Trophoblast cell (in vitro differentiated cells and primary cell): ENCODE data around the gene MBTPS1.

Experiments
- DNase-seq, 2 donors: peaks; one replicate each; pipeline ENCODE4 v3.0.0-alpha.2; 2016
- H2AFZ ChIP-seq: 2 replicates; pipeline ENCODE4 v1.6.1; 2013; ENCODE audit warnings: low read length, moderate library complexity, mild to moderate bottlenecking; ENCODE audit not compliant: insufficient read depth, poor library complexity
- H2AK5ac ChIP-seq: 2 replicates; pipeline ENCODE4 v1.6.1; 2013; ENCODE audit warnings: mild to moderate bottlenecking, low read length
- H2BK120ac ChIP-seq: 2 replicates; pipeline ENCODE4 v1.6.1; 2013; ENCODE audit warnings: low read length, mild to moderate bottlenecking, moderate library complexity; ENCODE audit not compliant: insufficient read depth, poor library complexity
- H2BK12ac ChIP-seq: 2 replicates; pipeline ENCODE4 v1.6.1; 2013; ENCODE audit warnings: mild to moderate bottlenecking, low read length, moderate library complexity
- H2BK5ac ChIP-seq: 2 replicates; pipeline ENCODE4 v1.6.1; 2013; ENCODE audit warnings: low read length, low read depth, moderate library complexity, mild to moderate bottlenecking; ENCODE audit not compliant: poor library complexity
- H3K14ac ChIP-seq: 2 replicates; pipeline ENCODE4 v1.6.1; 2013; ENCODE audit warnings: mild to moderate bottlenecking, low read length
- H3K18ac ChIP-seq: 2 replicates; pipeline ENCODE4 v1.6.1; 2013; ENCODE audit warnings: mild to moderate bottlenecking, low read length
- H3K23ac ChIP-seq: 2 replicates; pipeline ENCODE4 v1.6.1; 2013; ENCODE audit warnings: low read length
- H3K27ac ChIP-seq: 2 replicates; pipeline ENCODE4 v1.5.1; 2013; ENCODE audit warnings: low read depth, mild to moderate bottlenecking, inconsistent platforms, low read length, moderate library complexity
- H3K27me3 ChIP-seq: 2 replicates; pipeline ENCODE4 v1.6.1; 2013; ENCODE audit warnings: inconsistent platforms, mild to moderate bottlenecking, low read length, moderate library complexity; ENCODE audit not compliant: insufficient read depth
- H3K36me3 ChIP-seq, 2 experiments: 1 replicate in 1 of 2; 2 replicates in 1 of 2; pipeline ENCODE4 v1.6.1; 2013; ENCODE audit warnings: low read length in 2 of 2, mild to moderate bottlenecking in 2 of 2, moderate library complexity in 1 of 2; ENCODE audit not compliant: insufficient read depth in 2 of 2, control insufficient read depth in 1 of 2
- H3K4ac ChIP-seq: 2 replicates; pipeline ENCODE4 v1.6.1; 2013; ENCODE audit warnings: low read depth, mild to moderate bottlenecking, low read length, moderate library complexity
- H3K4me1 ChIP-seq, 2 experiments: 1 replicate in 1 of 2; 2 replicates in 1 of 2; pipeline ENCODE4 v1.6.1; 2013; ENCODE audit warnings: low read length in 2 of 2, mild to moderate bottlenecking in 2 of 2, moderate library complexity in 1 of 2; ENCODE audit not compliant: insufficient read depth in 2 of 2, control insufficient read depth in 1 of 2
- H3K4me2 ChIP-seq: 2 replicates; pipeline ENCODE4 v1.6.1; 2013; ENCODE audit warnings: inconsistent platforms, mild to moderate bottlenecking, low read length, moderate library complexity
- H3K4me3 ChIP-seq: 2 replicates; pipeline ENCODE4 v1.5.1; 2013; ENCODE audit warnings: mild to moderate bottlenecking, low read depth, low read length, inconsistent platforms
- H3K79me1 ChIP-seq: one replicate; pipeline ENCODE4 v1.6.1; 2013; ENCODE audit warnings: low read length
- H3K79me2 ChIP-seq: 2 replicates; pipeline ENCODE4 v1.6.1; 2013; ENCODE audit warnings: low read length, mild to moderate bottlenecking; ENCODE audit not compliant: control insufficient read depth, insufficient read depth, poor library complexity
- H3K9ac ChIP-seq: 2 replicates; pipeline ENCODE4 v1.6.1; 2013; ENCODE audit warnings: mild to moderate bottlenecking, low read length
- H3K9me3 ChIP-seq: 2 replicates; pipeline ENCODE4 v1.6.1; 2013; ENCODE audit warnings: low read depth, mild to moderate bottlenecking, control low read depth, inconsistent platforms, low read length; ENCODE audit not compliant: insufficient read depth
- H4K12ac ChIP-seq: 2 replicates; pipeline ENCODE4 v1.6.1; 2013; ENCODE audit warnings: low read depth, mild to moderate bottlenecking, low read length, moderate library complexity
- H4K8ac ChIP-seq: 2 replicates; pipeline ENCODE4 v1.6.1; 2013; ENCODE audit warnings: low read depth, mild to moderate bottlenecking, low read length, moderate library complexity
- H4K91ac ChIP-seq: one replicate; pipeline ENCODE4 v1.6.1; 2013; ENCODE audit warnings: low read depth, mild to moderate bottlenecking, low read length, moderate library complexity
- WGBS: extraction: QIAGEN DNeasy Blood & Tissue Kit; methylation state at CpG from one replicate; pipeline ENCODE4 v1.1.7; 2013; ENCODE audit warnings: missing lambda C conversion rate; ENCODE audit not compliant: insufficient read length, insufficient coverage; ENCODE audit errors: extremely low coverage; 5-methylcytosine and 5-hydroxymethylcytosine counted together

The MBTPS1 gene

DNA sequence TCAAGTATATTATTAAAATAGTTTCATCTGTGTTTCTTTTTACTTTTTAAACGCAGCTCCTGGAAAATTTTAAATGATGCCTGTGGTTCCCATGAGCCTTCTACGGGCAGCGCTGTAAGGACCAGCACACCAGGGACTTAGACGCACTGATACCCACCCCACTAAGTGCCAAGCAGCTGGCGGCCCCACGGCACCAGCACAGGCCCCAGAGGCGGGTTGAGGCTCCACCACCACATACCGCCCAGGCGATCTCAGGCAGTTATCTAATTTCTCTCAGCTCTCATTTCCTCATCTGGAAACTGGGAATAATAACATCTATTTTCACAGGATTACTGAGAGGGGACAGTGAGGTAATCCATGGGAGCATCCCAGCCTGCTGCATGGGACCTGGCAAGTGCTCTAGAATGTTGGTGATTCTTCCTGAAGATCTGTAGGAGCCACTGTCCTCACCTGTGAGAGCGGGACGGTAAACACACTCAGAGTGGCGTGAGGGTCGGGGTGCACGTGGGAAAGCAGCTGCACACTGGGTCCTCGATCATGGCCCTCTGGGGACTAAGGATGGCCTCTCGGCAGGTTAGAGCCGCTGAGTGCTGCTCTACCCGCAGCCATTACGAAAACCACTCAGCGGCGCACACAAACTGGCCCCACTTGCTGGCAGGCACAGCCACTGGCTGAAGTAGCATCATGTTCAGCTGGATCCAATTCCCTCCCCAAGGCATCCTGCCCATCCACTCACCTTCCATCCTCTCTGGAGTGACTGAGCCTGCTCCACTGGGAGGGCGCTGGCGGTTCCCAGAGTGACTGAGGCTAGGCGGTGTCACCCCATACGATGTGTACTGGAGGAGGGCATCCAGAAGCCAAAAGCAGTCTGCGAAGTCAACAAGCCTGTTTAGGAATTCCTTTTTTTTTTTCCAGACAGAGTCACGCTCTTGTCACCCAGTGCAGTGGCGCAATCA lies 56.5 kb downstream of the MBTPS1 start:
- Histone ChIP-seq H4K8ac (no peak overlapping the region), H3K14ac (no peak overlapping the region)
- WGBS: no CpG with 5 or more reads among the region's 28 CpGs

DNA sequence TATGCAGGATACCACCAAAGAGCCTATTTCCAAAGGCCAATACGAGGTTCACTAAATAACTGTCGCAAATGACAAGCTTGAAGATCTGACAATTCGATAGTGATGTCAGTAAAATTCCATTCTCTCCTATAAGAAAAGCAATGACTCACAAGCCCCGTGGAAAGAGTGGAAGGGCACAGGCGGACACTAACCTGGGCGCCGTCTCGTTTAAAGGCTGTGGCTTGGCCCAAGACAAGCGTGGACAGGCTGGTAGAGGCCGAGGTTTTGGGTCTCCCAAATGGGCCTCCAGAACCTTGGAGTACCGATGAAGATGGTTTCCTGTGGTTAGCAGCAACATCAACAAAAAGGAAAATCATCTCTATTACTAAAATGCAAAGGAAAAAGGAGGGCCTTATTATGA lies 57.6 kb downstream of the MBTPS1 start:
- no peak overlapping the region for H4K12ac ChIP-seq
- no CpG with 5 or more reads among the region's 11 CpGs for WGBS
- H3K9ac ChIP-seq: no peak overlapping the region
- no peaks in the 10 kb centered on the region for H3K27me3 ChIP-seq
- no peak overlapping the region for H2BK12ac ChIP-seq
- peaks cover 2% of the 10 kb centered on the region for H3K9me3 ChIP-seq
- H3K23ac ChIP-seq: no peak overlapping the region
- H3K27ac ChIP-seq: no peak overlapping the region
- H3K79me2 ChIP-seq: no peaks in the 10 kb centered on the region
- no peak overlapping the region for H3K4me3 ChIP-seq
- H3K4me2 ChIP-seq: no peak overlapping the region
- H3K36me3 ChIP-seq: peaks cover 59 to 65% of the 10 kb centered on the region in 2 experiments
- peaks cover 0 to 6% of the 10 kb centered on the region in 2 experiments for H3K4me1 ChIP-seq
- no peak overlapping the region for H2AK5ac ChIP-seq
- H3K14ac ChIP-seq: no peak overlapping the region
- H2BK120ac ChIP-seq: no peak overlapping the region
- no peak overlapping the region for H4K8ac ChIP-seq
- no peak overlapping the region for H3K18ac ChIP-seq
- H3K4ac ChIP-seq: no peak overlapping the region
- H2AFZ ChIP-seq: no peak overlapping the region
- no peak overlapping the region for H2BK5ac ChIP-seq
- no peak for DNase-seq
- H3K79me1 ChIP-seq: no peaks in the 10 kb centered on the region
- no peak overlapping the region for H4K91ac ChIP-seq

More for the DNA sequence above, 56.5 kb downstream of the MBTPS1 start:
- Histone ChIP-seq H3K4me3 (no peak overlapping the region), H3K18ac (no peak overlapping the region), H2AFZ (no peak overlapping the region), H4K91ac (no peak overlapping the region), H3K27me3 (no peaks in the 10 kb centered on the region), H3K4me1 (peaks cover 0 to 6% of the 10 kb centered on the region in 2 experiments), H2BK120ac (no peak overlapping the region), H3K36me3 (peaks cover 49 to 55% of the 10 kb centered on the region in 2 experiments), H3K27ac (no peak overlapping the region), H2BK12ac (no peak overlapping the region), H3K79me2 (no peaks in the 10 kb centered on the region), H3K79me1 (no peaks in the 10 kb centered on the region), H2BK5ac (no peak overlapping the region), H3K4me2 (no peak overlapping the region), H3K9ac (no peak overlapping the region), H2AK5ac (no peak overlapping the region), H3K23ac (no peak overlapping the region), H4K12ac (no peak overlapping the region), H3K9me3 (peaks cover 2% of the 10 kb centered on the region), H3K4ac (no peak overlapping the region)
- no peak for DNase-seq

DNA sequence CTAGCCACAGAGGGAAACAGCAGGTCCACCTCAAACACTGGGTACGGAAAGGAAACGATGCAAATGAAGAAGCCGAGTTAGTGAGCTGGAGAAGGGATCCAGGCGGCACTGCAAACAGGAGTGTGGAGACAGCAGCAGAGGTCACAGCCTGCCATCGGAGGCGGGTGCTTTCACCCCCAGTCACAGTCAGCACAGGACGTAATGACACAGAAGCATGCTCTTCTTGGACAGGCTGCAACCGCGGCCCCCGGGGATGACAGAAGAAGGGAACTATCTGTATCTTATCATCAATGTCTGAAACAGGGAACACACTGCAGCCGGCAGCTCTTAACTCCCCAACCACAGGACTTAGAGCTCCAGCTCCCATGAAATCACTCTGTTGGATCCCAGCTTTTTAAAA lies 58.1 kb downstream of the MBTPS1 start:
- Histone ChIP-seq H4K8ac (no peak overlapping the region), H3K79me1 (no peaks in the 10 kb centered on the region), H4K12ac (no peak overlapping the region), H4K91ac (no peak overlapping the region), H3K18ac (no peak overlapping the region), H2BK5ac (no peak overlapping the region), H2AFZ (no peak overlapping the region), H2AK5ac (no peak overlapping the region), H3K27me3 (no peaks in the 10 kb centered on the region), H3K4ac (no peak overlapping the region), H3K14ac (no peak overlapping the region), H3K36me3 (peaks cover 61 to 67% of the 10 kb centered on the region in 2 experiments), H3K4me3 (no peak overlapping the region), H3K4me1 (peaks cover 0 to 6% of the 10 kb centered on the region in 2 experiments), H3K9ac (no peak overlapping the region), H3K9me3 (peaks cover 2% of the 10 kb centered on the region), H3K23ac (no peak overlapping the region), H3K27ac (no peak overlapping the region), H3K4me2 (no peak overlapping the region), H3K79me2 (no peaks in the 10 kb centered on the region), H2BK12ac (no peak overlapping the region), H2BK120ac (no peak overlapping the region)
- DNase-seq: no peak
- no CpG with 5 or more reads among the region's 11 CpGs for WGBS

DNA sequence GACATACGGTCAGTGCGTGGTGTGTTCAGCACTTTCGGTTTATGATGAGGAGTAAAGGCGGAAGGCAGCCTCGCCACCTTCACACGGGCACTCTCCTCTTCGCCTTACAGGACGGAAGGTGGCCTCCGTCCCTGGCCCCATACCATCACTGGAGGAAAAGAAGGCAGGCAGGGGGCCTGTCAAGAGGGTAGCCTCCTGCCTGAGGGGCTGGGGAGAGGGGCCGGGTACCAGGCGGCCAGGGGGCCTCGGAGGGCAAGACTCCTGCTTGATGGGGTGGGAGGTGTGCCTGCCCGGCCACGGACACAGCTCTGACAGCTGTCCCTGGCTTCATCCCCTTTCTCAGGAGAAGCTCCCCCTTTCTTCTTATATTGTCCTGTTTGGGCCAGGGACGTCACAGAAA lies 58.5 kb downstream of the MBTPS1 start:
- DNase-seq: no peak
- no peak overlapping the region for H3K9ac ChIP-seq
- no peak overlapping the region for H3K4me3 ChIP-seq
- H2BK120ac ChIP-seq: no peak overlapping the region
- no peak overlapping the region for H3K14ac ChIP-seq
- peaks cover 63 to 70% of the 10 kb centered on the region in 2 experiments for H3K36me3 ChIP-seq
- no peaks in the 10 kb centered on the region for H3K79me1 ChIP-seq
- no peak overlapping the region for H3K23ac ChIP-seq
- peaks cover 0 to 6% of the 10 kb centered on the region in 2 experiments for H3K4me1 ChIP-seq
- no peak overlapping the region for H2AK5ac ChIP-seq
- no peak overlapping the region for H2BK5ac ChIP-seq
- WGBS: no CpG with 5 or more reads among the region's 15 CpGs
- no peak overlapping the region for H3K27ac ChIP-seq
- H4K8ac ChIP-seq: no peak overlapping the region
- peaks cover 2% of the 10 kb centered on the region for H3K9me3 ChIP-seq
- H3K18ac ChIP-seq: no peak overlapping the region
- no peak overlapping the region for H4K91ac ChIP-seq
- H2BK12ac ChIP-seq: no peak overlapping the region
- no peaks in the 10 kb centered on the region for H3K27me3 ChIP-seq
- no peak overlapping the region for H3K4ac ChIP-seq
- H3K79me2 ChIP-seq: no peaks in the 10 kb centered on the region
- no peak overlapping the region for H4K12ac ChIP-seq
- H3K4me2 ChIP-seq: no peak overlapping the region
- H2AFZ ChIP-seq: no peak overlapping the region
